Coronary artery (tissue), 2 donors: ENCODE data around the gene CD300A.
A peak's percentile ranks its signal among the peaks of the same experiment; 100 is the strongest.

Source experiments
- DNase-seq: peaks from one replicate; pipeline ENCODE4 v3.0.0-alpha.2; 2017; ENCODE audit warnings: low spot score
- H3K27ac ChIP-seq, 2 donors: fragments of 200-600 bp; sonication (generic); one replicate each; pipeline ENCODE4 v1.5.1; 2016 to 2019
- H3K4me3 ChIP-seq: fragments of 200-600 bp; sonication (generic); 2 replicates; pipeline ENCODE4 v1.5.1; 2016; ENCODE audit warnings: mild to moderate bottlenecking, moderate library complexity
- TF ChIP-seq, protein P1 (sequence below): fragments of 200-600 bp; sonication (generic); IDR thresholded peaks from one replicate; pipeline ENCODE4 v1.5.1; 2019; ENCODE audit warnings: antibody characterized with exemption

Gene CD300A

DNA sequence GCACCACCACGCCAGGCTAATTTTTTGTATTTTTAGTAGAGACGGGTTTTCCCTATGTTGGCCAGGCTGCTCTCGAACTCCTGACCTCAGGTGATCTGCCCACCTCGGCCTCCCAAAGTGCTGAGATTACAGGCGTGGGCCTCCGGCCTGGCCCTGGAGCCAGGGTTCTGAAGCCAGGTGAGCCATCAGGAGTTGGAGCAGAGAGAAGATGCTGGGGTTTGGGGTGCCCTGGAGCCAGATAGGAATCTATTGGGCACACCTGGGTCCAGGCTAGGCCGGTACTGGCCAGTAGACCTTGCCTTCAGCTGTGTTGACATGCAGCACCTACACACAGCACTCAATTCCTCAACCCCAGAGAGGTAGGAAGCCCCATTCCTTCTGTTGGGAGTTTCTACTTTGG, 5.4 kb upstream of the CD300A start:
- TF ChIP-seq, protein P1, sequence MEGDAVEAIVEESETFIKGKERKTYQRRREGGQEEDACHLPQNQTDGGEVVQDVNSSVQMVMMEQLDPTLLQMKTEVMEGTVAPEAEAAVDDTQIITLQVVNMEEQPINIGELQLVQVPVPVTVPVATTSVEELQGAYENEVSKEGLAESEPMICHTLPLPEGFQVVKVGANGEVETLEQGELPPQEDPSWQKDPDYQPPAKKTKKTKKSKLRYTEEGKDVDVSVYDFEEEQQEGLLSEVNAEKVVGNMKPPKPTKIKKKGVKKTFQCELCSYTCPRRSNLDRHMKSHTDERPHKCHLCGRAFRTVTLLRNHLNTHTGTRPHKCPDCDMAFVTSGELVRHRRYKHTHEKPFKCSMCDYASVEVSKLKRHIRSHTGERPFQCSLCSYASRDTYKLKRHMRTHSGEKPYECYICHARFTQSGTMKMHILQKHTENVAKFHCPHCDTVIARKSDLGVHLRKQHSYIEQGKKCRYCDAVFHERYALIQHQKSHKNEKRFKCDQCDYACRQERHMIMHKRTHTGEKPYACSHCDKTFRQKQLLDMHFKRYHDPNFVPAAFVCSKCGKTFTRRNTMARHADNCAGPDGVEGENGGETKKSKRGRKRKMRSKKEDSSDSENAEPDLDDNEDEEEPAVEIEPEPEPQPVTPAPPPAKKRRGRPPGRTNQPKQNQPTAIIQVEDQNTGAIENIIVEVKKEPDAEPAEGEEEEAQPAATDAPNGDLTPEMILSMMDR = no peak
- Histone ChIP-seq H3K4me3 (no peak overlapping the region), H3K27ac (no peak overlapping the region)
- DNase-seq = no peak

DNA sequence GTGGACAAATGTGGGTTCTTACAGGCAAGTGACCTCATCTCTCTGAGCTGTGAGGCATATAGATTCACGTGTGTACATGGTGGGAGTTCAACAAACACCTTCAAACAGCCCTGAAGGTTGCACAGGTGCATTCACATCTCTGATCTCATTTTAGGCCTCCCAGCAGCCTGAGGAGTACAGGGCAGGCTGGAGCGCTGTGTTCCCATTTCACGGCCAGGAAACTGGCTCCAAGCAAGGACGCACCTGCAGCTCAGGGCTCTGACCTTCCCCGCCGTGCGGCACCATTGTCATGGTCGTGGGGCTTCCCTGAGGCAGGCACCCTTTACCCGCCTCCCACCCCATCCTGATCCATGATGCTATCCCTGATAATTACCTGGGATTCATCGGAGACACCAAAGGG, 4.8 kb upstream of the CD300A start:
- no peak overlapping the region for H3K4me3 ChIP-seq
- DNase-seq = no peak
- TF ChIP-seq, protein P1 = no peak
- H3K27ac ChIP-seq = no peak overlapping the region

DNA sequence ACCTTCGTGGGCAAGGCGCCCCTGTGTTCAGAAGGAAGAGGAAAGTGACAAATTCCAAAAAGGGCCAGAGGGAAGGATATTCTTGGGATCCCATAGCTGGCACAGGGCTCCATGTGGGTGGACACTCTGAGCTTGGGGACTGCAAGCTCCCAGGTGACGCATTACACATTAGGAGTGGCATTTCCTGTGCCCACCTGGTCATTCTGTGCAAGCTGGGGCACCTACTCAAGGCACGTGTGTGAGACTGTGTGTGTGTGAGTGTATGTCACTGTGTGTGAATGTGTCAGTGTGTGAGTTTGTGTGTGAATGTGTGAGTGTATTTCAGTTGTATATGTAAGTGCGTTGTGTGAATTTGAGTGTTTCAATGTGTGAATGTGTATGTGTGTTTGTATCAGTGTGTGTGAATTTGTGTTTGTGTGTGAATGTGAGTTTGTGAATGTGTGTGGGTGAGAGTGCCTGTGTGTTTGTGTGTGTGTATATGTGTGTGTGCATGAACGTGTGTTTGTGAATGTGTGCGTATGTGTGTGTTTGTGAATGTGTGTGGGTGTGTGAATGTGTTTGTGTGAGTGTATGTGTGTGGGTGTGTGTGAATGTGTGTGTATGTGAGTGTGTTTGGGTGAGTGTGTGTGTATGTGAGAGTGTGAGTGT, 1.6 kb upstream of the CD300A start:
- DNase-seq = no peak
- TF ChIP-seq, protein P1 = no peak
- Histone ChIP-seq H3K27ac (no peak overlapping the region), H3K4me3 (no peak overlapping the region)

DNA sequence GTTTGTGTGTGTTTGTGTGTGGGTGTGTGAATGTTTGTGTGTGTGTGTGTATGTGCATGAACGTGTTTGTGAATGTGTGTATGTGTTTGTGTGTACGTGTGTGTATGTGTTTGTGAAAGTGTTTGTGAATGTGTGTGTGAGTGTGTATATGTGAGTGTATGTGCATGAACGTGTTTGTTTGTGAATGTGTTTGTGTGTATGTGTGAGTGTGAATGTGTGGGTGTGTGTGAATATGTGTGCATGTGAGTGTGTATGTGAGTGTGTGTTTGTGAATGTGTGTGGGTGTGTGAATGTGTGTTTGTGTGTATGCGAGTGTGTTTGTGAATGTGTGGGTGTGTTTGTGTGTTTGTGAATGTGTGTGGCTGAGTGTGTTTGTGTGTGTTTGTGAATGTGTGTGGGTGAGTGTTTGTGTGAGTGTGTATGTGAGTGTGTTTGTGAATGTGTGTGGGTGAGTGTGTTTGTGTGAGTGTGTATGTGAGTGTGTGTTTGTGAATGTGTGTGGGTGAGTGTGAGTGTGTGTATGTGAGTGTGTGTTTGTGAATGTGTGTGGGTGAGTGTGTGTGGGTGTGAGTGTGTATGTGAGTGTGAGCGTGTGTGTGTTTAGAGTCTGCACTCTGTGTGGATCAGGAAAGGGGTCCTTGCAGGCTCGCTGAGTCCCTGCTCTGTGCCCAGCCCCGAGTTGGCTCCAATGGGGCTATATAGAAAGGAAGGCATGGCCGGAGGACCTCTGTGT, 890 bp upstream of the CD300A start:
- Histone ChIP-seq H3K27ac (peak overlapping the region in 1 of 2 donors; percentile 64), H3K4me3 (no peak overlapping the region)
- TF ChIP-seq, protein P1 = no peak
- DNase-seq = no peak

DNA sequence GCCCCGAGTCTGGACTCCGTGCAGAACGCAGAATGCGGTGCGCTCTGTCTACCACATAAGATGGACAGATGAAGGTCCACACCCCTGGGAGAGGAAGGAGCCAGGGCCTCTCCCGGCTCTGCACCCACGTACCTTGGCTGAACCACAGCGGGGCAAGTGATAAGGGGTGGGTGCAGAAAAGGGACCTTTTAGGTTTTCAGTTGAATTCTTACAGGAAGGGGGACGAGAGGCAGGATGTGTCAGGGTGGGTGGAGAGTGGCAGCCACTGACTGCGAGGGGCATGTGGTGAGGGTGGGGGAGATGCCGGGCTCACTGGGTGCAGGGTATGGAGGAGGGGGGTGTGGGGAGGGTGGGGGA, 372 bp downstream of the CD300A start:
- H3K27ac ChIP-seq = peak overlapping the region in 1 of 2 donors; percentile 64
- TF ChIP-seq, protein P1 = no peak
- H3K4me3 ChIP-seq = peak overlapping the region; percentile 58
- no peak for DNase-seq

DNA sequence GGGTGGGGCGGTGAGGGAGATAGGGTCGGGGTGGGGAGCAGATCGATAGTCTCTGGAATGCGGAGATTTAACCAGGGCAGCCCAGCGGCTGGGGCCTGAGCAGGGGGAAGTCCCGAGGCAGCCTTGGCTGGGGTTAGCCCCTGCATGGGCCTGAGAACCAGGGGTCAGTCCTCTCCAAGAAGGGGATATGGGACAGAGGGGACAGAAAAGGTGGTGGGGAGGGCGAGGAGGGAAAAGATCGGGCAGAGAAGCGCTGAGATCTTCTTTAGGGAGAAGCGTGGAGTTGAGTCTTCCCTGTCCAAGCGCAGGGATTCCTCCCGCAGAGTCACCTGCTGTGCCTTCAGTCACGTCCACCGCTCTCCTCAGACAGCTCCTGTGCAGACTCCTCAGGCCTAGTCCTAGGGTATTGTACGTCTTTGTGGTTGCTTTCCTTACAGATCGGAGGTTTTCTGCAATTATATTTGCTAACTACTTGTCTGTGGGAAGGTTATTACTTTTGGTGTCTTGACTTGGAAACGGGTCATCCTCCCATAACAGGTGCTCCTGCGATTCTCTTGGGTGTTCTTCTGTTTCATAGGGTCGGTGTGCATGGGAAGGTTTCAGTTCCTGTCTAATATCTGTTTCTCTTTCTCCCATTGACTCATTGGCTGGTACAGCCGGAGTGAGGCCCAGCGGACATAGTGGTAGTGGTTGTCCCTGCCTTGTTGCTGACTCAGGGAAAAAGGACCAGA, 952 bp downstream of the CD300A start:
- TF ChIP-seq, protein P1 = no peak
- Histone ChIP-seq H3K27ac (peak overlapping the region in 1 of 2 donors; percentile 64), H3K4me3 (peak overlapping the region; percentile 58)
- no peak for DNase-seq
